Endothelial cell (in vitro differentiated cells): ENCODE measurements around the gene RBM14. TPM values are rescaled to one million over a fixed set of nuclear protein-coding genes. Genes with fewer than 3 reads are reported as not detected.

Source experiments
- DNase-seq: peaks from one replicate; pipeline ENCODE4 v3.0.0; 2021; ENCODE audit warnings: low spot score
- H3K27ac Mint-ChIP-seq: one replicate; pipeline ENCODE4 v1.8.0; 2021; ENCODE audit warnings: mixed read lengths, inconsistent platforms; ENCODE audit not compliant: unreplicated experiment
- H3K27me3 Mint-ChIP-seq: one replicate; pipeline ENCODE4 v1.8.0; 2021; ENCODE audit warnings: mild to moderate bottlenecking, moderate library complexity, mixed read lengths, inconsistent platforms; ENCODE audit not compliant: unreplicated experiment
- H3K36me3 Mint-ChIP-seq: one replicate; pipeline ENCODE4 v1.8.0; 2021; ENCODE audit warnings: mild to moderate bottlenecking, low read depth, mixed read lengths, inconsistent platforms; ENCODE audit not compliant: unreplicated experiment
- H3K4me1 Mint-ChIP-seq: one replicate; pipeline ENCODE4 v1.8.0; 2021; ENCODE audit warnings: mild to moderate bottlenecking, mixed read lengths, inconsistent platforms; ENCODE audit not compliant: unreplicated experiment
- H3K4me3 Mint-ChIP-seq: one replicate; pipeline ENCODE4 v1.8.0; 2021; ENCODE audit warnings: mild to moderate bottlenecking, mixed read lengths, inconsistent platforms; ENCODE audit not compliant: unreplicated experiment
- H3K9me3 Mint-ChIP-seq: one replicate; pipeline ENCODE4 v1.8.0; 2021; ENCODE audit warnings: mixed read lengths, inconsistent platforms; ENCODE audit not compliant: unreplicated experiment
- CTCF ChIP-seq: fragments of 200-600 bp; sonication (generic); IDR thresholded peaks from one replicate; pipeline ENCODE4 v1.5.0; 2021; ENCODE audit warnings: antibody characterized with exemption; ENCODE audit not compliant: unreplicated experiment
- total RNA-seq: library from RNA; stranded (reverse); fragmentation: NEBNext Ultra II Directional; extraction: Animal tissue kit (Norgen Biotek cat#: 25700); gene quantifications from one replicate; pipeline ENCODE4 v1.2.1, GENCODE V29; 2021; ENCODE audit not compliant: unreplicated experiment

The RBM14 gene
- total RNA-seq, 1 donor from 2014 or later, result 84.2 TPM

- H3K4me3 Mint-ChIP-seq, result no peak overlapping the region
- peaks cover 37% of the 10 kb centered on the region for H3K4me1 Mint-ChIP-seq
- peaks cover 6% of the 10 kb centered on the region for H3K27me3 Mint-ChIP-seq
- DNase-seq, result no peak
- no peaks in the 10 kb centered on the region for H3K9me3 Mint-ChIP-seq
- TF ChIP-seq CTCF, result no peak
- no peak overlapping the region for H3K27ac Mint-ChIP-seq
- H3K36me3 Mint-ChIP-seq, result peaks cover 6% of the 10 kb centered on the region
Observed at GRCh38 chr11:66674964-66675602, 58.7 kb downstream of the RBM14 start.

GRCh38 chr11:66676282-66676919, 60.0 kb downstream of the RBM14 start:
- Mint-ChIP-seq H3K9me3 (no peaks in the 10 kb centered on the region), H3K4me1 (peaks cover 28% of the 10 kb centered on the region), H3K27ac (peak overlapping the region; percentile 7), H3K36me3 (peaks cover 6% of the 10 kb centered on the region), H3K4me3 (peak overlapping the region; percentile 90), H3K27me3 (peaks cover 6% of the 10 kb centered on the region)
- no peak for TF ChIP-seq CTCF
- no peak for DNase-seq

Other genes with a start within 250 kb of the RBM14 start
- 5.7 TPM for gene SLC29A2, start 244.9 kb upstream of the RBM14 start, total RNA-seq
- gene NPAS4, start 195.6 kb upstream of the RBM14 start, total RNA-seq, result not detected
- gene MRPL11, start 177.8 kb upstream of the RBM14 start, total RNA-seq, result 73.0 TPM
- 2.0 TPM for gene PELI3, start 149.7 kb upstream of the RBM14 start, total RNA-seq
- gene DPP3, start 136.2 kb upstream of the RBM14 start, total RNA-seq, result 41.3 TPM
- 35.8 TPM for gene BBS1, start 106.0 kb upstream of the RBM14 start, total RNA-seq
- gene ZDHHC24, start 70.6 kb upstream of the RBM14 start, total RNA-seq, result 10.3 TPM
- 0.21 TPM for gene ACTN3, start 69.7 kb upstream of the RBM14 start, total RNA-seq
- gene CTSF, start 48.0 kb upstream of the RBM14 start, total RNA-seq, result 9.2 TPM
- gene CCDC87, start 23.6 kb upstream of the RBM14 start, total RNA-seq, result 0.54 TPM
- gene CCS, start 23.4 kb upstream of the RBM14 start, total RNA-seq, result 51.2 TPM
- gene RBM4, start 22.1 kb downstream of the RBM14 start, total RNA-seq, result 187 TPM
- 29.3 TPM for gene RBM4B, start 61.3 kb downstream of the RBM14 start, total RNA-seq
- 17.1 TPM for gene SPTBN2, start 112.6 kb downstream of the RBM14 start, total RNA-seq
- 25.2 TPM for gene RCE1, start 226.8 kb downstream of the RBM14 start, total RNA-seq
- 21.4 TPM for gene LRFN4, start 240.4 kb downstream of the RBM14 start, total RNA-seq